GM18909 (cell line): ENCODE results near the gene SSC5D.

Experiments used
- ATAC-seq: cut with Tn5 transposase; IDR thresholded peaks from one replicate; pipeline ENCODE4 v1.9.1; 2021; ENCODE audit warnings: mild to moderate bottlenecking; ENCODE audit not compliant: unreplicated experiment, poor library complexity

SSC5D gene

GRCh38 chr19:55453511-55454260 lies 34.5 kb upstream of the SSC5D start:
- no peak for ATAC-seq

- no peak for ATAC-seq
Measured at GRCh38 chr19:55454787-55455243, 33.4 kb upstream of the SSC5D start.

GRCh38 chr19:55455576-55456235 lies 32.5 kb upstream of the SSC5D start:
- ATAC-seq = no peak

GRCh38 chr19:55456347-55456746 lies 31.9 kb upstream of the SSC5D start:
- no peak for ATAC-seq

- ATAC-seq = no peak
Measured at GRCh38 chr19:55457683-55458457, 30.4 kb upstream of the SSC5D start.

- ATAC-seq = no peak
Measured at GRCh38 chr19:55459551-55459949, 28.7 kb upstream of the SSC5D start.

- no peak for ATAC-seq
Measured at GRCh38 chr19:55459950-55460657, 28.1 kb upstream of the SSC5D start.

GRCh38 chr19:55460670-55461258 lies 27.5 kb upstream of the SSC5D start:
- ATAC-seq = no peak

GRCh38 chr19:55461259-55461973 lies 26.8 kb upstream of the SSC5D start, which contains the start of gene ISOC2:
ISOC2 (minus strand) TSS chr19:55461642; CDS start chr19:55456486, 5,156 bp downstream.
- ATAC-seq = peak; percentile 90

GRCh38 chr19:55461974-55462626 lies 26.1 kb upstream of the SSC5D start:
- ATAC-seq = no peak

GRCh38 chr19:55462722-55463121 lies 25.5 kb upstream of the SSC5D start:
- ATAC-seq = no peak

- ATAC-seq = no peak
Measured at GRCh38 chr19:55463583-55464031, 24.6 kb upstream of the SSC5D start.

- ATAC-seq = no peak
Measured at GRCh38 chr19:55464039-55464661, 24.1 kb upstream of the SSC5D start.

- no peak for ATAC-seq
Measured at GRCh38 chr19:55464662-55465054, 23.6 kb upstream of the SSC5D start, which contains the start of gene C19orf85. C19orf85 (minus strand) TSS chr19:55464751; CDS start chr19:55464554, 197 bp downstream.

GRCh38 chr19:55465460-55466240 lies 22.6 kb upstream of the SSC5D start:
- ATAC-seq = no peak

- ATAC-seq = no peak
Measured at GRCh38 chr19:55466241-55466614, 22.0 kb upstream of the SSC5D start.

GRCh38 chr19:55467236-55468053 lies 20.8 kb upstream of the SSC5D start:
- no peak for ATAC-seq
